PFSK-1 (cell line): Measurements from ENCODE around the gene NUP210L.

Experiments used
- POLR2AphosphoS5 ChIP-seq: IDR thresholded peaks from 2 replicates; pipeline ENCODE4 v1.6.1; 2012; ENCODE audit warnings: low read depth, mild to moderate bottlenecking, control low read depth, low read length, moderate library complexity
- REST ChIP-seq, 2 experiments: IDR thresholded peaks; 2 replicates each; pipeline versions ENCODE4 v1.6.1 to v1.8.0; 2011 to 2012; ENCODE audit warnings: low read depth in 2 of 2, low read length in 2 of 2, control low read depth in 1 of 2, inconsistent platforms in 1 of 2, mild to moderate bottlenecking in 1 of 2, moderate library complexity in 1 of 2; ENCODE audit not compliant: insufficient read depth in 1 of 2
- SIN3A ChIP-seq: IDR thresholded peaks from 2 replicates; pipeline ENCODE4 v1.6.1; 2012; ENCODE audit warnings: mild to moderate bottlenecking, low read length, moderate library complexity, borderline replicate concordance; ENCODE audit not compliant: insufficient read depth

GRCh38 chr1:154014154-154014907, 140.5 kb downstream of the NUP210L start:
- no peak for TF ChIP-seq REST (IDR thresholded peaks at IDR 0.05; ENCODE audit: insufficient read depth in 1 of 2, low read depth in 2 of 2, low read length in 2 of 2)
- TF ChIP-seq SIN3A, result no peak
- no peak for TF ChIP-seq POLR2AphosphoS5
